Measurements from ENCODE around the gene FGF13.

FGF13 gene

GRCh38 chrX:138651494-138651893, 60.0 kb downstream of the FGF13 start:
- no peak for DNase-seq

- DNase-seq, result no peak
Observed at GRCh38 chrX:138648568-138648967, 62.9 kb downstream of the FGF13 start.

- DNase-seq, result no peak
Observed at GRCh38 chrX:138638996-138639395, 72.5 kb downstream of the FGF13 start.
